ENCODE measurements around the gene ZNF492. TPM values are rescaled to one million over a fixed set of nuclear protein-coding genes. Genes with fewer than 3 reads are reported as not detected.
"Not testable (repeated sequence)": the region's sequence is repeated elsewhere in the genome, so short reads cannot be mapped to it uniquely, and the experiment has no call there.

The ZNF492 gene
- 0.12 TPM for total RNA-seq
- long read RNA-seq, result 0 reads

- DNase-seq (peak; percentile 91), ATAC-seq (peak; percentile 100)
- intact Hi-C loops (cut with micrococcal nuclease), result not testable (repeated sequence)
Observed at GRCh38 chr19:22633706-22634449, at the start of gene ZNF492. Gene ZNF492 (plus strand): TSS chr19:22634324. CDS start chr19:22653400, 19,076 bp downstream.

DNA sequence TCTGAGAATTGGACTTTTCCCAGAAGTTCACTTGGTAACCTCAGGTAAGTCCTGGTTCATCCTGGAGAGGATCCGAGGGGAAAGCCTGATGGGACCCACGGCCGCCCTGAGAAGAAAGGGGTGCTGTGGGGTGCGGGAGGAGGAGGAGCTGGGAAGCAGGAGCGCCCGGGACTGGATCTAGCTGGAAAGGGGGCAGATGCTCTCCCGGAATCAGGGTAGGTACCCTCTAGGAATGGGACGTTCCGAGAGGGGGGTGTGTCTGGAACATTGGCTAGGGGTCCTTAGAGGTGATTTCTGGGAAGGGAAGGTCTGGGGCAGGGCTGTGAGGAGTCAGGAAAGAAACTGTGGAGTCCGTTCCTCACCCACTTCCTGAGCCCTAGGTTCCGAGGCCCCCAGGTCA, 38.7 kb upstream of the ZNF492 start:
- intact Hi-C loops (cut with micrococcal nuclease), result no loop called here
- ATAC-seq (no peak), DNase-seq (no peak)

GRCh38 chr19:22595918-22596341, 38.2 kb upstream of the ZNF492 start:
- DNase-seq (peak; percentile 74), ATAC-seq (peak; percentile 89)
- intact Hi-C loops (cut with micrococcal nuclease), result no loop called here

- DNase-seq (no peak), ATAC-seq (no peak)
- intact Hi-C loops (cut with micrococcal nuclease), result no loop called here
Observed at GRCh38 chr19:22600690-22601648, 33.2 kb upstream of the ZNF492 start.

- ATAC-seq (no peak), DNase-seq (no peak)
- intact Hi-C loops (cut with micrococcal nuclease), result no loop called here
Observed at GRCh38 chr19:22601906-22602630, 32.1 kb upstream of the ZNF492 start.

DNA sequence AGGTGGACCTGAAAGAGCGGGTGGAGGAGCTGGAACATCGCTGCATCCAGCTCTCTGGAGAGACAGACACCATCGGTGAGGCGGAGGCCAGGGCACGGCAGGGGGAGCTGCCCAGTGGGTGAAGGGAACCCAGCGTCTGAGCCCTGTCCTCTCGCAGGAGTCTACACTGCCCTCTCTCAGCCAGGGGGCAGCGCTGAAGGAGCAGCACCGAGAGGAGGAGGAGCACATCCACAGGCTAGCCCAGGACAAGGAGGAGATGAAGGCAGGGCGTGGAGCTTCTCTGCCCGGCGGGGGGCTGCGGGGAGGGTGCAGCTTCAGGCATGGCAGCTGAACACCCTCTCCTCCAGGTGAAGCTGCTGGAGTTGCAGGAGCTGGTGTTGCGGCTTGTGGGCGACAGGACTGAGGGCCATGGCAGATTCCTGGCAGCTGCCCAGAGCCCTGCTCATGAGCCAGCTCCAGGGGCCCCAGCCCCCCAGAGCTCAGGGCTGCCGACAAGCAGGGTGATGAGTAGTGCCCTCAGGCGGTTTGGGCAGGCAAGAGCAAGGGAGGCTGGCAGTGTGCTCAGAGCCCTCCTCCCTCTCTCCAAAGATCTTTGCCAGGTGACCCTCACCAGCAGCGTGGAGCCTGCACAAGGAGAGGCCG, 31.4 kb upstream of the ZNF492 start:
- ATAC-seq (no peak), DNase-seq (no peak)
- intact Hi-C loops (cut with micrococcal nuclease), result no loop called here

GRCh38 chr19:22603518-22604440, 30.3 kb upstream of the ZNF492 start:
- no peak for DNase-seq
- intact Hi-C loops (cut with micrococcal nuclease), result no loop called here
- no peak for ATAC-seq

- intact Hi-C loops (cut with micrococcal nuclease), result no loop called here
- ATAC-seq (no peak), DNase-seq (no peak)
Observed at GRCh38 chr19:22604571-22605274, 29.4 kb upstream of the ZNF492 start.

DNA sequence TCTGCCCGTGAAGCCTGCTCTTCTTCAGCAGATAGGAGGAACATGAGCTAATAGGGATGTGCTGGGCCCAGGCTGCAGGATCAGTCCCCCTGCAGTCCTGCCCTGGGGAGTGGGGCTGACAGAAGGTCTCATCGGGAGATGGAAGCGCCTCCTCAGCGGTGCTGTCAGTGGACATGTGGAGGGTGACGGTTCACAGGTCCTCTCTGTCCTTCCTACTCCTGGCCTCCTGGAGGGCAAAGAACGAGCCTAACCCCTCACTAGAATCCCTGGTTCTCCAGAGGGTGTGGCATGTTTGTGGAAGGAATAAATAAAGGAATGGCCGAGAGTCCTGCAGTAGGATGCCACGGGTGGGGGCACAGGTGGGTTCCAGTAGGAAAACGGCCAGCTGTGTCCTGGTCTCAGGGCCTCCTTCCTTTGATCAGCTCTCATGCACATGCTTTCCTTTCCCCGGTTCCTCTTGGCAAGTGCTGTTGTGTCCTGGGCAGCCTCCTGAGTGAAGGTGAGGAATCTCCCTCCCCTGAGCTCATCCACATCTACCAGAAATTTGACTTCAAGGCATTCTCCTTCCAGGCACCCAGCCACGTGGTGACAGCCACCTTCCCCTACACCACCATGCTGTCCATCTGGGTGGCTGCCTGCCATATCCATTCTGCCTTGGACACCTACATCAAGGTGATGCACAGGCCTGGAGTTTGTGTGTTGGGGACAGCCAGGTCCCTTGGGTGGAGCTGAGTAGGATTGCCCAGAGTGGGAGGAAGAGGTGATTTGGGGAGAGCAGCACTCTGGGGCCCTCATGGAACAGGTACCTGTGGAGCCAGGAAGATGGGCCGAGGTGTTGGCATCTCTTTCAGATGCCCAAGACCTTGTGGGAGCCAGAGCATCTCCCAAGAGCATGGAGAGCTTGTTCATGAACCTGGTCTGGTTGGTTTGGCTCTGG, 28.6 kb upstream of the ZNF492 start:
- intact Hi-C loops (cut with micrococcal nuclease), result no loop called here
- DNase-seq, result no peak
- no peak for ATAC-seq

DNA sequence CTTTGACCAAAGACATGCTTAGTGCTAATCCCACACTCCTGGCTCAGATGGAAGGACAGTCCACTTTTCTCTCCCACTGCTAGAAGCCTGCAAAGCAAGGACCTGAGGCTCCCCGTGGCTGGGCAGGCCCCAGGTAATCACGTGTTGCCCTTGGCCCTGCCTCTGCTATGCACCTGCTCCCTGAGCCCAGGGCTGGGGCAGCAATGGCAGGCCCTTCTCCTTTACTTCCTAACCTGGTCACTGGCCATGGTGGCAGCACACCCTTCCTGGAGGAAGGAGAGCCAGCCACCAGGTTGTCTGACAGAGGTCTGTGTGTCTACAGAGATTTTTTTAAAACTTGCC, 27.9 kb upstream of the ZNF492 start:
- intact Hi-C loops (cut with micrococcal nuclease), result no loop called here
- DNase-seq, result no peak
- ATAC-seq, result no peak

DNA sequence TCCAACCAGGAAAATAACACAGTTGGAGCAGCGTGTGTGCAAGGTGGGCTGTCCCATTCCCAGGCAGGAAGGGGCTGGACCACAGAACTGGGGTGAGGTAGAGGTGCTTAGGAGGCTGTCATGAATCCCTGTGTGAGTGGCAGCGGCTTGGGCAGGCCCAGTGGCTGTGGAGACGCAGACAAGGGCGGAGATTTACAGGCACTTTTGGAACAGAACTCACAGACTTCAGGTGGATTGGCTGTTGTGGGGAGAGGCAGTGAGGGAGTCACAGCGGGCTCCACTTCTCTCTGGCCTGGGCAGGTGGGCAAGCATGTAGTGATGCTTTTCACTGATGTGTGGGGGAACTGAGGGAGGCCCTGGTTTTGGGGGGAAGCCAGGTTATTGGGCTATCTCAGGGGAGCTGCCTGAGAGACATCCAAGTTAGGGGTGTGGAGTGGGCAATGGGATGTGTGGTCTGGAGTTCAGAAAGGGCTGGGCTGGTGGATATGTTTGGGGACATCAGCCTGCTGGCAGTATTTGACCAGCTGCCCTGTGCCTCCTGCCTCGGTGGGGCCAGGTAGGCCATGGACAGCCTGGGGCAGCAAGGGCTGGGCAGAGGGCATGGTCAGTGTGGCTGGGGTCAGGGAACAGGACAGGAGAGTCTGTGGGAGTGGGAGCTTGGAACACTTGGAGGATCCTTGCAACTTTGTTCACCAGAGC, 27.0 kb upstream of the ZNF492 start:
- ATAC-seq, result no peak
- DNase-seq, result no peak
- intact Hi-C loops (cut with micrococcal nuclease), result no loop called here

DNA sequence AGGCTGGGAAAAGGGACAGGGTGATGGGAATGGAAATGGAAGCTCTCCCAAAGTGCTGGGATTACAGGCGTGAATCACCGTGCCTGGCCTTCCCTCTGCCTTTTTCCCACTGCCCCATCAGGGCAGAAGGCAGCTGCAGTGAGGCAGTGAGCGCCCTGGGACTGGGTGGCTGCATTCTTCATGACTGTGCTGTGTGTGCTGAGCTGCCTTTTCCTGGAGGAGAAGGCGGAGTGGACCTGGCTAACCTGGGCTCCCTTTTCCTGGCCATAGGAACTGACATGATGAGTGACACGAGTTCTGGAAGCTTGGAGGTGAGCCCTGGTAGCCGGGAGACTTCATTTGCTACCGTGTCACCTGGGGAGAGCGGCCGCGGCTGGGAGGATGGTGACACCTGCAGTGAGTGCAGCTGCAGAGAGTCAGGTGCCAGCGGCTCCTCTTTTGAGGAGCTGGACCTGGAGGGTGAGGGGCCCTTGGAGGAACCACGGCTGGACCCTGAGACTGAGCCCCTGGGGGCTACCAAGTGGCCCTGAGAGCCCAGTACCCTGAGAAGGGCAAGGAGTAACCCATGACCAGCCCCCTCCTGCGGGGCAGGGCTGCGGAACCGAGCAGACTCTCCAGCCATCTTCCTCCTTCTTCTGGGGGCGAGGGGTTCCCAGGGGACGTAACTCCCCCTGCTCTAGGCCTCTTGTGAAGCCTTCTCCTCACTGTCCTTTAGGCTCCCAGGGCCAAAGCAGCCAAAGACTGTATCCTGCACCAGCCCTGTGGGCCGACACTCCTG, 26.3 kb upstream of the ZNF492 start:
- intact Hi-C loops (cut with micrococcal nuclease), result no loop called here
- no peak for ATAC-seq
- no peak for DNase-seq

DNA sequence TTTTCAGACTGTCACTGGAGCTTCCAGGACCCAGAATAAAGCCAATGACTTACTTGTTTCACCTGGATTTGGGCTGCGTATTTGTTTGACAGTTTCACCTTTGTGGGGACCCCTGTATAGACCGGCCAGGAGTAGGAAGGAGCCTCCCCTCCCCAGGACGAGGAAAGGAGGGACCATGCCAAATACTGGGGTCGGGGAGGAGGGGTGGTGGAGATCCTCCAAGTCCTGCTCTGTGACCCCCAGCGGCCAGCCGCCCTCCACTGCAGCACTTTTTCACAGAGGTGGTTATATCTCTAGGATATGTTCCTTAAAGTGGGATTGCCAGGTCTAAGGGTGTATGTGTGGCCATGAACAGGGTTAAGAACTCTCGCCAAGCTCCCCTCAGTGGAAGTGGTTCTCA, 25.7 kb upstream of the ZNF492 start:
- DNase-seq (no peak), ATAC-seq (no peak)
- intact Hi-C loops (cut with micrococcal nuclease), result no loop called here

DNA sequence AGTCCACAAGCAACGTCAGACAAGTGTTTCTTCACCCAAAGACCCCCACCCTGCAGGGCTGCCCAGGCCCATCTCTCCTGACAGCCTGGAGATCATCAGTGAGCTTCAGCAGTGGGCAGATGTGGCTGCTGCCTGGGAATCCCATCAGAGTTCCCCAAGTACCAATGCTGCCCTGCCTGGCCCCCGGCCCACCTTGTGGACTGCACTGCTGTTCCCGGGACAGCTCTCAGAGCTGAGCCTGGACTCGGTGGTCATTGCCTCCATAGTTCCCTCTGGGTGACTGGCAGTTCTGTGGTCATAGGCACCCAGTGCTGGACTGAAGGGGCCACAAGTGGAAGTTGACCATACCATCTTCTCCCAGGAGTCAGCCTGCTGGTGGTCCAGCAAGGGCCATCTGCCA, 24.5 kb upstream of the ZNF492 start:
- DNase-seq, result no peak
- intact Hi-C loops (cut with micrococcal nuclease), result no loop called here
- no peak for ATAC-seq

DNA sequence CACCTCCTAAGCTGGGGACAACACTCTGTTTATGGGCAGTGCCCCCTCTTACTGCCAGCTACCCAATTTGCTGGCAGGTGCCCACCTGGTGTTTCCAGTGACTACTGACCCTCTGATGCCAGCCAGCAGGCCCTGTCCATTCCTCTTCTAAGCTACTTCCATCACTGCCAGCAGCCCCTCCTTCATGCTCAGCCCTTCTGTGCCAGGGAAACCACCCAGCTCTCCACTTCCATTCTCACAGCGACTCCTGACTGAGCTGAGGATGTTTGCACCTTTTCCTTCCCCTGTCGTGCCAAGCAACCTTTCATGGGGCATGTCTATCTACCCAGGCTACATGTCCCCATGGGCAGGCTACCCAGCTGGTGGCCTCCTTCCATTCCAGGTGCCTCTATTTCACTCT, 24.0 kb upstream of the ZNF492 start:
- ATAC-seq (no peak), DNase-seq (no peak)
- intact Hi-C loops (cut with micrococcal nuclease), result no loop called here

Data from left ventricle myocardium superior (tissue), 1 donor.